GM18861 (cell line): Measurements from ENCODE around the gene MOAP1.
"Not testable (repeated sequence)": the region's sequence is repeated elsewhere in the genome, so short reads cannot be mapped to it uniquely, and the experiment has no call there.

ENCODE experiments used
- ATAC-seq: cut with Tn5 transposase; IDR thresholded peaks from one replicate; pipeline ENCODE4 v1.9.1; 2021; ENCODE audit not compliant: unreplicated experiment

Gene MOAP1

GRCh38 chr14:93184391-93185348 lies at the start of gene MOAP1, which contains the start of gene LYSET:
Gene MOAP1 (minus strand): TSS chr14:93184897. CDS start chr14:93184242, 655 bp downstream.
Gene LYSET (plus strand): TSS chr14:93185317. CDS start chr14:93185406, 89 bp downstream.
- ATAC-seq = peak; percentile 77

GRCh38 chr14:93233078-93233477 lies 48.4 kb upstream of the MOAP1 start:
- ATAC-seq = not testable (repeated sequence)

GRCh38 chr14:93232159-93232558 lies 47.5 kb upstream of the MOAP1 start:
- ATAC-seq = no peak

- no peak for ATAC-seq
Measured at GRCh38 chr14:93231129-93231979, 46.7 kb upstream of the MOAP1 start.

GRCh38 chr14:93230539-93230938 lies 45.8 kb upstream of the MOAP1 start:
- ATAC-seq = no peak

- no peak for ATAC-seq
Measured at GRCh38 chr14:93228550-93228949, 43.9 kb upstream of the MOAP1 start.

- no peak for ATAC-seq
Measured at GRCh38 chr14:93223565-93223964, 38.9 kb upstream of the MOAP1 start.

GRCh38 chr14:93220509-93220908 lies 35.8 kb upstream of the MOAP1 start:
- no peak for ATAC-seq

GRCh38 chr14:93219103-93219726 lies 34.5 kb upstream of the MOAP1 start:
- no peak for ATAC-seq

- no peak for ATAC-seq
Measured at GRCh38 chr14:93214598-93214997, 29.9 kb upstream of the MOAP1 start.

GRCh38 chr14:93212432-93212831 lies 27.7 kb upstream of the MOAP1 start:
- peak; percentile 72 for ATAC-seq

- ATAC-seq = peak; percentile 11
Measured at GRCh38 chr14:93207468-93208308, 23.0 kb upstream of the MOAP1 start.

GRCh38 chr14:93206793-93207467 lies 22.2 kb upstream of the MOAP1 start, which contains the start of the genes GON7 and UBR7:
Gene GON7 (minus strand): TSS chr14:93207065. CDS start chr14:93207037, 28 bp downstream.
Gene UBR7 (plus strand): TSS chr14:93207256. CDS start chr14:93207292, 36 bp downstream.
- peak; percentile 66 for ATAC-seq

GRCh38 chr14:93201155-93201704 lies 16.5 kb upstream of the MOAP1 start:
- no peak for ATAC-seq

- no peak for ATAC-seq
Measured at GRCh38 chr14:93200553-93200952, 15.9 kb upstream of the MOAP1 start.

- ATAC-seq = no peak
Measured at GRCh38 chr14:93199031-93199430, 14.3 kb upstream of the MOAP1 start.

GRCh38 chr14:93195316-93195999 lies 10.8 kb upstream of the MOAP1 start:
- ATAC-seq = no peak

GRCh38 chr14:93186956-93187355 lies 2.3 kb upstream of the MOAP1 start:
- no peak for ATAC-seq

- no peak for ATAC-seq
Measured at GRCh38 chr14:93186466-93186865, 1.8 kb upstream of the MOAP1 start.
